ENCODE measurements around the gene STEAP3.

The STEAP3 gene

DNA sequence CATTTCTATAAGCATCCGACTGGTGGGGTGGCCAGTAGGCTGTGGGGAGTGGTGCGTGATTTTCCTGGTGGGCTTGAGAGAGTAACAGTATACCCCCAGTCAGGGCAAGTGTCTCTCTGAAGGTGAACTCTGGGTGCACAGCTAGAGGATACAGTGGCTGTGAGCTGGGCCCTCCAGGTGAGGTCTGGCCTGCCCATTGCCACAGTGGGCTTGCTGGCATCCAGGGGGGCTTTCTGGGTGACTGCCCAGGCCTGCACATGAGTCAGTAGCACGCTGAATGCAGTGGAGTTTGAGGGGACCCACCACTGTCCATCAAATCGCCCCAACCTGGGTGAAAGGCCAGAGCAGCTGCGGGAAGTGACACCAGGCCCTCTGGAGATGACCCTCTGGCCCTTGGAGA is 4.5 kb downstream of the STEAP3 start:
- no peak for DNase-seq

GRCh38 chr2:119228964-119229363 is 5.3 kb downstream of the STEAP3 start:
- no peak for DNase-seq

DNA sequence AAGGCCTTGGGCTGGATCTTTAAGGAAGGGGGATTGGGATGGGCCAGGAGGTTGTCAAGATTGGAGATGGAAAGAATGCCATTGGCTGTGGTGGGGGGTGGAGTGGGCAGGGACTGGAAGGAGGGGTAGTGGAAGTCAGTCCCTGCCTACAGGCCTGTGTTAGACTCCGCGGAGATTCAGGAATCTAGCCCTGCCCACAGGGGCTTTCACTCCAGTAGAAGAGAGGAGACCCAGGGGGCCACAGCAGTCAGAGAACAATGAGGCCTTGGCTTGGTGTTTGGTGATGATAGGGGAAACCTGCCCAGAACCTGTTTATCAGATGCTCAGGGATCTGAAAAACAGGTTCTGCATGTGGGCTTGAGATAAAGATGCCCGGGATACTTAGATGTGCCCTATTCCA is 6.1 kb downstream of the STEAP3 start:
- no peak for DNase-seq

- DNase-seq, result no peak
These were observed 6.9 kb downstream of the STEAP3 start for GRCh38 chr2:119230219-119231185.

DNA sequence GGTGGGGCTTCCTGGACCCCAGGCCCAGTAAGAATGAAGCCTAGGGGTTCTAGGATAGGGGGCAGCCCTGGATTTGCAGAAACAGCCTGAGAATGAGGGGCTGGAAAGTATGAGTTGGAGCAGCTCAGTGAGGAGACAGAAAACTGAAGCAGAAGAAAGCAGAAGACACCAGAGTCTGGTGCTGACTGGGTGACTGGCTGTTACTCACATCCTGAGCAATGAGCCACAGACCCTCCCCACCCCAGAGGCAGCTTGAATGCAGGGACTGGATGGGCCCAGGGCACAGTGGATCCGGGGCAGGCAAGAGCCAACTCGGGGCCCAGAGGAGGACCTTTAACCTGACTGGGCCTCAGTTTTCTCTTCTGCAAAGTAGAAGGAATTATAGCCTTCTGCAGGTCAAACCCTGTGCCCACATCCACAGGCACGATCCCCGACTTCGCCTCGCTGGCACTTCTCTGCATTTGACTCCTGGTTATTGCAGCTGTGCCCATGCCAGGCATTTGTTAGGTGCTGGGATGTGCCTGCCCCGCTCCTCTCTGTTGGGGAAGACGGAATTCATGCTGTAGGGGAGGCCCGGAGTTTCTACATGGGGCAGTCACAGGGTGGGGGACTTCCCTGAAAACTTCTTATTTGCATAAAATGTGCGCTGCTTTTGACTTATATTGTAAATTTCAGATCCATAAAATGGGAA is 8.5 kb downstream of the STEAP3 start:
- no peak for DNase-seq

- DNase-seq, result no peak
These were observed 9.0 kb downstream of the STEAP3 start for GRCh38 chr2:119232666-119232993.

DNA sequence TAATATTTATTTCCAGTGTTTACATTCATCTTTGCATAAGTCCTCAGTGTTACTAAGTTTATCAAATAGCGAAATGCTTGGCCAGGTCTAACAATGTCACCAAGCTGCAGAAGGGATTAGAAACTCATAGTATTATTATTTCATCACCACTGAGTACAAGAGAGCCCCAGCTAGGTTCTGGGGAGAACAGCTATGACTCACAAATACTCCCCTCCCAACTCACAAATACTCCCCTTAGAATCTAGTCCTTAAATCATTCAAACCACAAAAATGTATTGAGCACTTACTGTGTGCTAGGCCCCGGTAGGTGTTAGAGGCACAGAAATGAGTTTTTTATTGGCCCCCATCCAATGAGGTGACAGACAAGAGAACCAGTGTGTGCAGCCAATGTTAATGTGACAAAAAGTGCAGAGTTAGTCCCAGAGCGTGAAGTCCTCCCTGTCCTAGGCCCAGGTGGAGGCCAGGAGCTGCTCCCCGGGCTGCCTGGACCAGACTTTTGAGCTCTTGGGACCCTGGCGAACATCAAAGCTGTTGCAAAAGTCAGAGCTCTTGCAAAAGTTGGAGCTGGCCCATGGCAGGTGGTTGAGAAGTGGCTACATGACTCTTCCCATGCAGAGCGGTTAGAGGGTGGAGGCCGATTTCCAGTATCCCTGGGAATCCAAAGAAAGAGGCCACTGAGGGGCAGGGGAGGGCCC is 9.8 kb downstream of the STEAP3 start:
- DNase-seq, result no peak

- no peak for DNase-seq
These were observed 10.7 kb downstream of the STEAP3 start for GRCh38 chr2:119234021-119235019.

DNA sequence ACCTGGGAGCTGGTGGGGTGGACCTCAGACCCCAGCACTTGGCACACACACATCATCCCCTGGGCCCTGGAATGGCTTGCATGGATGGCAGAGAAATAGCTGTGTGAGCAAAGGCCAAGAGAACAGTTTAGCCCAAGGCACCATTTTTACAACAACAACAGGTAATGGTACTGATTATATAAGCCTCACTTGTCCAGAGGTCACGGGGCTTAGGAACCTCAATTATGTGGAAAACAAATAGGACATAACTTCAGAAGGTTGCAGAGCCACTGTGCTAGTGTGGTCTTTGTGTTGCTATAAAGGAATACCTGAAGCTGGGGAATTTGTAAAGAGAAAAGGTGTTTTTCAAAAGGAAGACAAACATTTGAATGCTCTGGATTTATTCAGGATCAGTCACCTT is 13.2 kb downstream of the STEAP3 start:
- no peak for DNase-seq

- DNase-seq, result no peak
These were observed 16.9 kb downstream of the STEAP3 start for GRCh38 chr2:119240311-119241204.

DNA sequence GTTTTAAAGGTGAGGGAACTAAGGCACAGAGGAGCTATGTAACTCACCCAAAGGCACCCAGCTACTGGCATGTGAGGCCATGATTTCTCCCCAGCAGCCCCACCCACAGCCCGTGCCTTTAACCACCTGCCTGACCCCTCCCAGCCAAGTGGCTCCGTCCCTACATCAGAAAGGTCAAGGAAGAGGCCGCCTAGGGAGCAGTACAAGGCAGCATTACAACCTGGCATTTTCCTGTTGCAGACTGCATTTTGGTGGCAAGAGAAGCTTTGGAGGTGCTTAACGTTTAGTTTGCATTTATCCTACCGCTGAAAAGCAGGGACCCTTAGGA is 17.5 kb downstream of the STEAP3 start:
- no peak for DNase-seq

DNA sequence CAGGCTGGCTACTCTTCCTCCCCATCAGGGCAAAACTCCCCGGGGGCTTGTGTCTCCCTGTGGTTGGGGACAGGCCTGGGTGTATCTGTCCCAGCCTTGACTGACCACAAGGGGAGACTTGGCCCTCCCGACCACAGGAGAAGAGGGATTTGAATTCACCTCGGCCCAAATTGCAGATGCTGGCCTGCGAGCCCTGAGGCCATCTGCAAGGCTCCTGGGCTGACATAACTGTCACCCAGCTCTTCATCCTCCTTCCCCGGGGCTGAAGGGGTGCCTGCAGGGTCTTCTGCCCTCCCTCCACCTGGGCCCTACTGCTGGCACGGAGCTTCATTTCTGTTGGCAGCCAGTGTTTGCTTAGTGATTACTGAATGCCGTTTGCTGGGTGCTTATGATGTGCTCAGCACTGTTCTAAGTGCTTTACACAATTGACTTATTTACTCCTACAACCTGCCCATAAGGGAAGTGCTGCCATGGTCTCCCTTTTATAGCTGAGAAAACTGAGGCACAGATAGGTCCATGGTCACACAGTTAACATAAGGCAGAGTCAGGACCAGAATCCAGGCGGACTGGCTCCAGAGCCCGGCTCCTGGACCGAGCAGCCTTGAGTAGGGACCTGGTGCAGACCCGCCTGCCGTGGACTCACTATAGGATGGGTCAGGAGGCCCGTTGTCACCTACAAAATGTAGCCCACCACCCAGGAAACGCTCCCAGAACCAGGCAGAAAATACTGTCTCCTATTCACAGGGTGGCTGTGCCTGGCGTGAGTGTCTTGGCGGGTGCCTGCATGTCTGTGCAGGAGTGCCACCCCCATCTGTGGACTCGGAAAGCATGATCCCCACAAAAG is 18.9 kb downstream of the STEAP3 start:
- no peak for DNase-seq

GRCh38 chr2:119243621-119244020 is 20.0 kb downstream of the STEAP3 start:
- no peak for DNase-seq

- no peak for DNase-seq
These were observed 21.6 kb downstream of the STEAP3 start for GRCh38 chr2:119245076-119245840.

DNA sequence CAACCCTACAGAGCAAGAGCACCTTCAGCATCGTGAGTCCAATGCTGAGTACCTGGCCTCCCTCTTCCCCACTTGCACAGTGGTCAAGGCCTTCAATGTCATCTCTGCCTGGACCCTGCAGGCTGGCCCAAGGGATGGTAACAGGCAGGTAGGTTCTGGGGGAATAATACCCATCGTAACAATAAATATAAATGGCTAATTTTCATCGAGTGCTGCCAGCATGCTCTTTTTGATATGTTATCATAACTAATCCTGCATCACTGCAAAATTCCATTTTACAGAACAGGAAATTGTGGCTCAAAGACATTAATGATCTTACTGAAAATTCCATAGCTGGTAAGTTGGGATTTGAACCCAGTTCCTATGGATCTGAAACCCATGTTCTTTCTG is 22.2 kb downstream of the STEAP3 start:
- DNase-seq, result no peak

- DNase-seq, result no peak
These were observed 23.5 kb downstream of the STEAP3 start for GRCh38 chr2:119246884-119247843.

DNA sequence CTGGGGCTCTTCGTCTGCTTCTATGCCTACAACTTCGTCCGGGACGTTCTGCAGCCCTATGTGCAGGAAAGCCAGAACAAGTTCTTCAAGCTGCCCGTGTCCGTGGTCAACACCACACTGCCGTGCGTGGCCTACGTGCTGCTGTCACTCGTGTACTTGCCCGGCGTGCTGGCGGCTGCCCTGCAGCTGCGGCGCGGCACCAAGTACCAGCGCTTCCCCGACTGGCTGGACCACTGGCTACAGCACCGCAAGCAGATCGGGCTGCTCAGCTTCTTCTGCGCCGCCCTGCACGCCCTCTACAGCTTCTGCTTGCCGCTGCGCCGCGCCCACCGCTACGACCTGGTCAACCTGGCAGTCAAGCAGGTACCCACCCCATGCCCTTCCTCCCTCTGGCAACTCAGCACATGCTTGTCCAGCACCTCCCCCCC is 24.2 kb downstream of the STEAP3 start:
- no peak for DNase-seq

- DNase-seq, result no peak
These were observed 24.7 kb downstream of the STEAP3 start for GRCh38 chr2:119248311-119248710.

Measured in CD4-positive, alpha-beta T cell treated with Interleukin-6 for 4 hours (primary cell).